H1 (cell line): ENCODE results near the gene CA9. TPM values are rescaled to one million over a fixed set of nuclear protein-coding genes. Genes with fewer than 3 reads are reported as not detected.

Experiments
- CTCF ChIA-PET: fragments of 300-600 bp; sonication (Branson Sonifier 250); formaldehyde crosslinking; loops from one replicate; lab custom pipeline; 2021; ENCODE audit not compliant: partially characterized antibody; lab: Charles Lee
- POLR2A ChIA-PET: fragments of 300-600 bp; sonication (Branson Sonifier 250); formaldehyde crosslinking; loops from one replicate; lab custom pipeline; 2021; ENCODE audit warnings: inconsistent platforms; ENCODE audit not compliant: partially characterized antibody; lab: Charles Lee
- DNase-seq, 2 experiments: peaks; one replicate each; pipeline versions ENCODE4 v3.0.0 to v3.0.0-alpha.2; 2010 to 2022; ENCODE audit warnings: low spot score in 2 of 2, low read depth in 1 of 2, mixed read lengths in 1 of 2
- FAIRE-seq: peaks from 2 replicates; lab custom pipeline; 2011; peaks lifted over from hg19 to GRCh38; lab: Jason Lieb, UNC
- H2AFZ ChIP-seq: 2 replicates; pipeline ENCODE4 v1.8.1; 2012; ENCODE audit warnings: low read length, inconsistent platforms
- H2AK5ac ChIP-seq: 2 replicates; pipeline ENCODE4 v1.6.1; 2013; ENCODE audit warnings: low read depth, low read length
- H2BK120ac ChIP-seq: replicated peaks from 2 replicates; pipeline ENCODE3; 2013; ENCODE audit warnings: low read depth, low read length, inconsistent platforms
- H2BK12ac ChIP-seq: 2 replicates; pipeline ENCODE4 v1.6.1; 2013; ENCODE audit warnings: low read depth, low read length
- H2BK15ac ChIP-seq: 2 replicates; pipeline ENCODE4 v1.6.1; 2013; ENCODE audit warnings: low read length
- H2BK20ac ChIP-seq: 2 replicates; pipeline ENCODE4 v1.6.1; 2013; ENCODE audit warnings: low read length
- H2BK5ac ChIP-seq: 2 replicates; pipeline ENCODE4 v1.6.1; 2013; ENCODE audit warnings: low read depth, low read length
- H3K14ac ChIP-seq: 2 replicates; pipeline ENCODE4 v1.6.1; 2013; ENCODE audit warnings: inconsistent platforms; ENCODE audit not compliant: insufficient read length
- H3K18ac ChIP-seq: 2 replicates; pipeline ENCODE4 v1.6.1; 2013; ENCODE audit warnings: low read length; ENCODE audit errors: extremely low read depth
- H3K23ac ChIP-seq: 2 replicates; pipeline ENCODE4 v1.6.1; 2013; ENCODE audit warnings: inconsistent platforms; ENCODE audit not compliant: insufficient read length
- H3K23me2 ChIP-seq: 2 replicates; pipeline ENCODE4 v1.6.1; 2013; ENCODE audit warnings: low read depth, low read length
- H3K27ac ChIP-seq: 2 replicates; pipeline ENCODE4 v1.6.1; 2011; ENCODE audit warnings: low read depth, low read length, inconsistent platforms
- H3K27me3 ChIP-seq, 4 experiments: replicated peaks in 1 of 4; 1 replicate in 1 of 4; 2 replicates in 3 of 4; pipeline versions ENCODE4 v1.6.1 to v1.8.1; 2011 to 2013; ENCODE audit warnings: low read length in 3 of 4, mild to moderate bottlenecking in 3 of 4, inconsistent platforms in 2 of 4, mixed read lengths in 2 of 4, moderate library complexity in 1 of 4; ENCODE audit not compliant: control insufficient read depth in 3 of 4, insufficient read depth in 3 of 4; ENCODE audit errors: extremely low read depth in 1 of 4
- H3K36me3 ChIP-seq, 4 experiments: 2 replicates each; pipeline versions ENCODE4 v1.6.1 to v1.8.1; 2011 to 2013; ENCODE audit warnings: mild to moderate bottlenecking in 4 of 4, low read length in 3 of 4, moderate library complexity in 2 of 4, control low read depth in 1 of 4, inconsistent platforms in 1 of 4; ENCODE audit not compliant: insufficient read depth in 4 of 4, control insufficient read depth in 2 of 4
- H3K4ac ChIP-seq: replicated peaks from 2 replicates; pipeline ENCODE3; 2013; ENCODE audit warnings: low read length, low read depth, mixed read lengths, inconsistent platforms; ENCODE audit not compliant: insufficient read length
- H3K4me1 ChIP-seq, 4 experiments: replicated peaks in 1 of 4; 1 replicate in 1 of 4; 2 replicates in 3 of 4; pipeline versions ENCODE4 v1.6.1 to v1.8.1; 2011 to 2013; ENCODE audit warnings: low read length in 3 of 4, inconsistent platforms in 2 of 4, mixed read lengths in 1 of 4; ENCODE audit not compliant: insufficient read depth in 4 of 4, control insufficient read depth in 3 of 4
- H3K4me2 ChIP-seq, 2 experiments: 2 replicates each; pipeline versions ENCODE4 v1.6.1 to v1.8.1; 2011 to 2013; ENCODE audit warnings: low read depth in 2 of 2, low read length in 2 of 2, control low read depth in 1 of 2, inconsistent platforms in 1 of 2, mild to moderate bottlenecking in 1 of 2; ENCODE audit not compliant: insufficient read depth in 1 of 2
- H3K4me3 ChIP-seq, 4 experiments: fragments of 200-600, 300-600 bp in 1 of 4; sonication (generic), shearing (Covaris generic), sonication (Bioruptor Twin) in 1 of 4; 2 replicates each; pipeline versions ENCODE4 v1.5.1 to v1.8.1; 2011 to 2016; ENCODE audit warnings: low read length in 4 of 4, low read depth in 3 of 4, control low read depth in 2 of 4, inconsistent platforms in 2 of 4, mild to moderate bottlenecking in 2 of 4, mixed read lengths in 1 of 4, moderate library complexity in 1 of 4; ENCODE audit not compliant: insufficient read depth in 2 of 4; ENCODE audit errors: extremely low read depth in 1 of 4
- H3K56ac ChIP-seq: replicated peaks from 2 replicates; pipeline ENCODE3; 2013; ENCODE audit warnings: low read depth, mild to moderate bottlenecking, mixed read lengths, low read length, inconsistent platforms; ENCODE audit not compliant: insufficient read length
- H3K79me1 ChIP-seq: 2 replicates; pipeline ENCODE4 v1.6.1; 2013; ENCODE audit warnings: low read depth, low read length, control low read depth
- H3K79me2 ChIP-seq, 2 experiments: 2 replicates each; pipeline versions ENCODE4 v1.6.1 to v1.8.1; 2012 to 2013; ENCODE audit warnings: low read length in 2 of 2, mild to moderate bottlenecking in 2 of 2, inconsistent platforms in 1 of 2; ENCODE audit not compliant: insufficient read depth in 2 of 2, control insufficient read depth in 1 of 2
- H3K9ac ChIP-seq, 4 experiments: replicated peaks in 1 of 4; 1 replicate in 1 of 4; 2 replicates in 3 of 4; pipeline versions ENCODE4 v1.6.1 to v1.8.1; 2011 to 2013; ENCODE audit warnings: low read depth in 3 of 4, low read length in 3 of 4, control low read depth in 2 of 4, mild to moderate bottlenecking in 2 of 4, moderate library complexity in 2 of 4, inconsistent platforms in 1 of 4; ENCODE audit errors: extremely low read depth in 1 of 4
- H3K9me3 ChIP-seq, 2 experiments: 2 replicates each; pipeline versions ENCODE4 v1.6.1 to v1.8.1; 2012 to 2013; ENCODE audit warnings: mild to moderate bottlenecking in 2 of 2, moderate library complexity in 2 of 2, control low read depth in 1 of 2, inconsistent platforms in 1 of 2, low read depth in 1 of 2, low read length in 1 of 2, mixed read lengths in 1 of 2; ENCODE audit not compliant: insufficient read depth in 2 of 2
- H4K20me1 ChIP-seq, 2 experiments: replicated peaks in 1 of 2; 2 replicates each; pipeline versions ENCODE3 to v1.8.1; 2011 to 2013; ENCODE audit warnings: inconsistent platforms in 2 of 2, low read length in 2 of 2, mild to moderate bottlenecking in 1 of 2; ENCODE audit not compliant: insufficient read depth in 2 of 2, control insufficient read depth in 1 of 2
- H4K5ac ChIP-seq: 2 replicates; pipeline ENCODE4 v1.6.1; 2013; ENCODE audit warnings: low read length, low read depth, mixed read lengths, inconsistent platforms; ENCODE audit not compliant: insufficient read length
- H4K8ac ChIP-seq: 2 replicates; pipeline ENCODE4 v1.8.0; 2013; ENCODE audit warnings: mild to moderate bottlenecking, moderate library complexity, low read length, inconsistent platforms; ENCODE audit not compliant: insufficient read depth; ENCODE audit errors: extremely low read depth
- H4K91ac ChIP-seq: replicated peaks from 2 replicates; pipeline ENCODE3; 2013; ENCODE audit warnings: low read length, mixed read lengths, inconsistent platforms; ENCODE audit not compliant: insufficient read length
- BRCA1 ChIP-seq: IDR thresholded peaks from 2 replicates; pipeline ENCODE4 v1.6.1; 2012; ENCODE audit warnings: low read depth, low read length, improper control_type of control experiment
- CREB1 ChIP-seq: IDR thresholded peaks from 2 replicates; pipeline ENCODE4 v1.6.1; 2012; ENCODE audit warnings: inconsistent platforms
- EGR1 ChIP-seq: IDR thresholded peaks from 2 replicates; pipeline ENCODE4 v1.6.1; 2011; ENCODE audit warnings: low read depth, low read length, borderline replicate concordance
- GABPA ChIP-seq: IDR thresholded peaks from 2 replicates; pipeline ENCODE4 v1.6.1; 2011; ENCODE audit warnings: mild to moderate bottlenecking, low read length, moderate library complexity, borderline replicate concordance; ENCODE audit not compliant: insufficient read depth
- HDAC2 ChIP-seq, 2 experiments: fragments of 300-600 bp in 1 of 2; sonication (generic) in 1 of 2; IDR thresholded peaks; 2 replicates each; pipeline ENCODE4 v1.6.1; 2011 to 2012; ENCODE audit warnings: low read depth in 2 of 2, low read length in 2 of 2, mild to moderate bottlenecking in 2 of 2, moderate library complexity in 2 of 2, borderline replicate concordance in 1 of 2, inconsistent platforms in 1 of 2
- HDAC6 ChIP-seq: IDR thresholded peaks from one replicate; pipeline ENCODE4 v1.7.1; 2012; ENCODE audit warnings: low read depth, mild to moderate bottlenecking, inconsistent platforms, low read length, moderate library complexity
- NANOG ChIP-seq: IDR thresholded peaks from 2 replicates; pipeline ENCODE4 v1.6.1; 2011; ENCODE audit warnings: low read length, low read depth, mild to moderate bottlenecking, inconsistent platforms; ENCODE audit not compliant: insufficient read depth, poor library complexity, severe bottlenecking
- RNF2 ChIP-seq: fragments of 200-900, 300-1000 bp; sonication (generic); IDR thresholded peaks from 2 replicates; pipeline ENCODE4 v1.7.1; 2016; ENCODE audit warnings: borderline replicate concordance, low read depth, mild to moderate bottlenecking, antibody characterized with exemption, low read length; ENCODE audit not compliant: poor library complexity, severe bottlenecking; ENCODE audit errors: missing control alignments
- SP1 ChIP-seq: IDR thresholded peaks from 2 replicates; pipeline ENCODE4 v1.6.1; 2011; ENCODE audit warnings: low read depth, low read length
- SP2 ChIP-seq: IDR thresholded peaks from 2 replicates; pipeline ENCODE4 v1.6.1; 2012; ENCODE audit warnings: mild to moderate bottlenecking, low read length, inconsistent platforms
- SRF ChIP-seq: IDR thresholded peaks from 2 replicates; pipeline ENCODE4 v1.6.1; 2011; ENCODE audit warnings: mild to moderate bottlenecking, low read depth, low read length, moderate library complexity
- USF2 ChIP-seq: IDR thresholded peaks from 2 replicates; pipeline ENCODE4 v1.6.1; 2011; ENCODE audit warnings: low read length, improper control_type of control experiment
- WGBS, 2 experiments: shearing (Covaris generic) in 1 of 2; methylation state at CpG; one replicate each; pipeline versions ENCODE4 v1.1.6 to v1.1.7; 2013 to 2015; ENCODE audit warnings: low lambda C conversion rate in 2 of 2, mixed read lengths in 2 of 2, inconsistent platforms in 1 of 2, low coverage in 1 of 2, missing lambda C conversion rate in 1 of 2; ENCODE audit not compliant: insufficient replicate concordance in 2 of 2, insufficient coverage in 1 of 2, insufficient read length in 1 of 2; ENCODE audit errors: extremely low coverage in 1 of 2, missing lambda C conversion rate in 1 of 2; 5-methylcytosine and 5-hydroxymethylcytosine counted together
- polyA plus RNA-seq, 7 experiments: library from polyadenylated mRNA; depleted of rRNA in 3 of 7; stranded (reverse) in 5 of 7; unstranded in 2 of 7; fragments of >200 nt in 5 of 7; fragments of 200-250 nt in 2 of 7; gene quantifications; 1 replicate in 5 of 7; 2 replicates in 1 of 7; 4 replicates in 1 of 7; pipeline versions ENCODE4 v1.2.1 to v1.2.3, GENCODE V29; 2011 to 2013; ENCODE audit warnings: missing spikeins in 2 of 7, mixed read lengths in 2 of 7
- total RNA-seq: library from RNA; stranded (reverse); fragmentation: NEBNext Ultra II Directional; extraction: Animal tissue kit (Norgen Biotek cat#: 25700); gene quantifications from 2 replicates; pipeline ENCODE4 v1.2.1, GENCODE V29; 2021

Gene CA9
- total and polyA plus RNA-seq, 2 of the 8 experiments (the other 6 are each of a cell fraction or from before 2014, with no cell fraction given): 1.3 to 1.8 TPM

- no peak overlapping the region for H3K56ac ChIP-seq
- H3K27ac ChIP-seq: no peak overlapping the region
- no peaks in the 10 kb centered on the region for H3K79me2 ChIP-seq
- no peak overlapping the region for H3K18ac ChIP-seq
- H2BK5ac ChIP-seq: no peak overlapping the region
- H2BK15ac ChIP-seq: no peak overlapping the region
- H3K27me3 ChIP-seq: no peaks in the 10 kb centered on the region
- H3K23ac ChIP-seq: no peak overlapping the region
- no peak overlapping the region for H4K8ac ChIP-seq
- no peaks in the 10 kb centered on the region for H3K9me3 ChIP-seq
- WGBS, 2 experiments: 96% methylated on average over 6 of the region's 6 CpGs; no CpG with 5 or more reads in 1 of the 2 experiments
- H4K5ac ChIP-seq: no peak overlapping the region
- no peak overlapping the region for H3K14ac ChIP-seq
- no peaks in the 10 kb centered on the region for H4K20me1 ChIP-seq
- H2BK12ac ChIP-seq: no peak overlapping the region
- no peak overlapping the region for H3K4me2 ChIP-seq
- H3K4me1 ChIP-seq: no peaks in the 10 kb centered on the region
- H2AK5ac ChIP-seq: no peak overlapping the region
- H3K9ac ChIP-seq: no peak overlapping the region
- DNase-seq (no peak), FAIRE-seq (no peak)
- H3K4me3 ChIP-seq: no peak overlapping the region
- no peak overlapping the region for H3K4ac ChIP-seq
- no peak overlapping the region for H4K91ac ChIP-seq
- H3K79me1 ChIP-seq: no peaks in the 10 kb centered on the region
- H3K23me2 ChIP-seq: no peaks in the 10 kb centered on the region
- H2BK120ac ChIP-seq: no peak overlapping the region
- ChIA-PET CTCF (interaction anchor here (0.9 to 2.6 kb wide), 11 partner anchors 9 to 69 kb away, joined by 4 to 13 read pairs (median 5); no protein-coding TSS in a partner anchor), POLR2A (interaction anchor here (0.9 kb wide), 1 partner anchor 104 kb away, joined by 4 read pairs; the partner anchor contains the start of genes CREB3 and TLN1)
- H2AFZ ChIP-seq: no peak overlapping the region
- H3K36me3 ChIP-seq: no peaks in the 10 kb centered on the region
- no peak overlapping the region for H2BK20ac ChIP-seq
- TF ChIP-seq RNF2: no peak
- TF ChIP-seq CREB1: no peak
- no peak for TF ChIP-seq USF2
- no peak for TF ChIP-seq EGR1
- TF ChIP-seq HDAC6: no peak
- TF ChIP-seq NANOG: no peak
- TF ChIP-seq SP1: no peak
- TF ChIP-seq BRCA1: no peak
- no peak for TF ChIP-seq SP2
- TF ChIP-seq SRF: no peak
- TF ChIP-seq GABPA: no peak
- TF ChIP-seq HDAC2 (IDR thresholded peaks at IDR 0.05; ENCODE audit: borderline replicate concordance in 1 of 2, low read depth in 2 of 2, low read length in 2 of 2): no peak
Observed at GRCh38 chr9:35628389-35628991, 45.2 kb upstream of the CA9 start.
